Lower leg skin (tissue), 3 donors: Measurements from ENCODE around the gene EN1.

Experiments used
- POLR2A ChIP-seq, 2 donors: fragments of 450-650 bp; IDR thresholded peaks; one replicate each; pipeline ENCODE4 v1.6.1; 2016 to 2017; ENCODE audit warnings: antibody characterized with exemption in 2 of 2, mild to moderate bottlenecking in 1 of 2, moderate library complexity in 1 of 2
- TF ChIP-seq, protein P1 (sequence below), 3 donors: fragments of 450-650 bp; IDR thresholded peaks; one replicate each; pipeline ENCODE4 v1.5.1; 2016; ENCODE audit warnings: antibody characterized with exemption in 3 of 3, mild to moderate bottlenecking in 3 of 3, moderate library complexity in 2 of 3

GRCh38 chr2:118835746-118836410 is 11.6 kb downstream of the EN1 start:
- TF ChIP-seq, protein P1, sequence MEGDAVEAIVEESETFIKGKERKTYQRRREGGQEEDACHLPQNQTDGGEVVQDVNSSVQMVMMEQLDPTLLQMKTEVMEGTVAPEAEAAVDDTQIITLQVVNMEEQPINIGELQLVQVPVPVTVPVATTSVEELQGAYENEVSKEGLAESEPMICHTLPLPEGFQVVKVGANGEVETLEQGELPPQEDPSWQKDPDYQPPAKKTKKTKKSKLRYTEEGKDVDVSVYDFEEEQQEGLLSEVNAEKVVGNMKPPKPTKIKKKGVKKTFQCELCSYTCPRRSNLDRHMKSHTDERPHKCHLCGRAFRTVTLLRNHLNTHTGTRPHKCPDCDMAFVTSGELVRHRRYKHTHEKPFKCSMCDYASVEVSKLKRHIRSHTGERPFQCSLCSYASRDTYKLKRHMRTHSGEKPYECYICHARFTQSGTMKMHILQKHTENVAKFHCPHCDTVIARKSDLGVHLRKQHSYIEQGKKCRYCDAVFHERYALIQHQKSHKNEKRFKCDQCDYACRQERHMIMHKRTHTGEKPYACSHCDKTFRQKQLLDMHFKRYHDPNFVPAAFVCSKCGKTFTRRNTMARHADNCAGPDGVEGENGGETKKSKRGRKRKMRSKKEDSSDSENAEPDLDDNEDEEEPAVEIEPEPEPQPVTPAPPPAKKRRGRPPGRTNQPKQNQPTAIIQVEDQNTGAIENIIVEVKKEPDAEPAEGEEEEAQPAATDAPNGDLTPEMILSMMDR (IDR thresholded peaks at IDR 0.05), result no peak
- no peak for TF ChIP-seq POLR2A (IDR thresholded peaks at IDR 0.05)
